Hepatocyte (in vitro differentiated cells): ENCODE results near the gene HINT3.

Source experiments
- EZH2 ChIP-seq: fragments of 200-600 bp; sonication (generic); IDR thresholded peaks from 2 replicates; pipeline ENCODE4 v1.6.1; 2016; ENCODE audit warnings: antibody characterized with exemption, mild to moderate bottlenecking, borderline replicate concordance
- EZH2phosphoT487 ChIP-seq: fragments of 200-600 bp; sonication (generic); IDR thresholded peaks from one replicate; pipeline ENCODE4 v1.6.1; 2018; ENCODE audit warnings: antibody characterized with exemption, mild to moderate bottlenecking, low read depth, moderate library complexity; ENCODE audit not compliant: unreplicated experiment, severe bottlenecking
- TF ChIP-seq, protein P1 (sequence below): fragments of 200-600 bp; sonication (generic); IDR thresholded peaks from 2 replicates; pipeline ENCODE4 v1.5.1; 2016; ENCODE audit warnings: antibody characterized with exemption, mild to moderate bottlenecking; ENCODE audit not compliant: poor library complexity

DNA sequence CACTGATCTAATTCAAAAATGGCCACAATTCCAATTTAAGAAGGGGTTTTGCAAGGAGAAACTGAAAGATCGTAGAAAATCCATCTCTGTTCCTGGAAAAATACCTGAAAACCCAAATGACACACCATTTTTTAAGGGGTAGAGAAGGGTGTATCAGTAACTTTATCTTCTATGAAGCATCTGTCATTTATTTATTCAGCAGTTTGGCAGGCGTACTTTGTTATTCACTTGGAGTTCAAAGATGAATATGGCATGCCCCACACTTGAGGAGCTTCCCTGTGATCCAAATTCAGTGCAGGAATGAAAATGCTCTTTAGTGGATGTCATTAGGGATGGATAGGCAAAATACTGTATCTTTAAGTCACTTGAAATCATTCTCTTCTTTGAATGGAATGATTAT is 7.2 kb downstream of the HINT3 start:
- TF ChIP-seq, protein P1, sequence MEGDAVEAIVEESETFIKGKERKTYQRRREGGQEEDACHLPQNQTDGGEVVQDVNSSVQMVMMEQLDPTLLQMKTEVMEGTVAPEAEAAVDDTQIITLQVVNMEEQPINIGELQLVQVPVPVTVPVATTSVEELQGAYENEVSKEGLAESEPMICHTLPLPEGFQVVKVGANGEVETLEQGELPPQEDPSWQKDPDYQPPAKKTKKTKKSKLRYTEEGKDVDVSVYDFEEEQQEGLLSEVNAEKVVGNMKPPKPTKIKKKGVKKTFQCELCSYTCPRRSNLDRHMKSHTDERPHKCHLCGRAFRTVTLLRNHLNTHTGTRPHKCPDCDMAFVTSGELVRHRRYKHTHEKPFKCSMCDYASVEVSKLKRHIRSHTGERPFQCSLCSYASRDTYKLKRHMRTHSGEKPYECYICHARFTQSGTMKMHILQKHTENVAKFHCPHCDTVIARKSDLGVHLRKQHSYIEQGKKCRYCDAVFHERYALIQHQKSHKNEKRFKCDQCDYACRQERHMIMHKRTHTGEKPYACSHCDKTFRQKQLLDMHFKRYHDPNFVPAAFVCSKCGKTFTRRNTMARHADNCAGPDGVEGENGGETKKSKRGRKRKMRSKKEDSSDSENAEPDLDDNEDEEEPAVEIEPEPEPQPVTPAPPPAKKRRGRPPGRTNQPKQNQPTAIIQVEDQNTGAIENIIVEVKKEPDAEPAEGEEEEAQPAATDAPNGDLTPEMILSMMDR: no peak
- TF ChIP-seq EZH2: no peak
- TF ChIP-seq EZH2phosphoT487: no peak
